ENCODE measurements around the gene F2RL1. TPM values are rescaled to one million over a fixed set of nuclear protein-coding genes. Genes with fewer than 3 reads are reported as not detected.
"Not testable (repeated sequence)": the region's sequence is repeated elsewhere in the genome, so short reads cannot be mapped to it uniquely, and the experiment has no call there.

The F2RL1 gene
- total RNA-seq, 1 donor from 2014 or later: 0.42 TPM

- Mint-ChIP-seq H3K4me1 (ENCODE audit: low read depth, unreplicated experiment) (no peaks in the 10 kb centered on the region), H3K36me3 (ENCODE audit: unreplicated experiment) (peaks cover 6% of the 10 kb centered on the region), H3K9me3 (ENCODE audit: unreplicated experiment) (no peaks in the 10 kb centered on the region), H3K27ac (ENCODE audit: unreplicated experiment) (no peak overlapping the region), H3K4me3 (ENCODE audit: unreplicated experiment) (no peak overlapping the region), H3K27me3 (ENCODE audit: unreplicated experiment) (peaks cover 3% of the 10 kb centered on the region)
- TF ChIP-seq CTCF (IDR thresholded peaks at IDR 0.05; ENCODE audit: partially characterized antibody, unreplicated experiment): no peak
- no peak for DNase-seq
Observed at GRCh38 chr5:76852772-76853171, 33.9 kb downstream of the F2RL1 start.

DNA sequence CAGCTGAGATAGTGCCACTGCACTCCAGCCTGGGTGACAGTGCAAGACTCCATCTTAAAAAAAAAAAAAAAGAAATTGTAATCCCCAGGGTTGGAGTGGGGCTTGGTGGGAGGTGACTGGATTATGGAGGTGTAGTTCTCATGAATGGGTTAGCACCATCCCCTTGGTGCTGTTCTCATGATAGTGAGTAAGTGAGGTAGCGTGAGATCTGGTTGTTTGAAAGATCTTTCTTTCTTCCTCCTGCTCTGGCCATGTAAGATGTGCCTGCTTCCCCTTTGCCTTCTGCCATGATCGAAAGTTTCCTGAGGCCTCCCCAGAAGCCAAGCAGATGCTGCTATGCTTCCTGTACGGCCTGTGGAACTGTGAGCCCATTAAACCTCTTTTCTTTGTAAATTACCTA, 34.9 kb downstream of the F2RL1 start:
- H3K36me3 Mint-ChIP-seq (ENCODE audit: unreplicated experiment); H3K9me3 Mint-ChIP-seq (ENCODE audit: unreplicated experiment); H3K4me1 Mint-ChIP-seq (ENCODE audit: low read depth, unreplicated experiment); DNase-seq; H3K4me3 Mint-ChIP-seq (ENCODE audit: unreplicated experiment); H3K27ac Mint-ChIP-seq (ENCODE audit: unreplicated experiment); H3K27me3 Mint-ChIP-seq (ENCODE audit: unreplicated experiment): not testable (repeated sequence)

- no peak for TF ChIP-seq CTCF (IDR thresholded peaks at IDR 0.05; ENCODE audit: partially characterized antibody, unreplicated experiment)
- Mint-ChIP-seq H3K27ac (ENCODE audit: unreplicated experiment) (no peak overlapping the region), H3K9me3 (ENCODE audit: unreplicated experiment) (no peaks in the 10 kb centered on the region), H3K27me3 (ENCODE audit: unreplicated experiment) (peaks cover 3% of the 10 kb centered on the region), H3K36me3 (ENCODE audit: unreplicated experiment) (peaks cover 6% of the 10 kb centered on the region), H3K4me3 (ENCODE audit: unreplicated experiment) (no peak overlapping the region), H3K4me1 (ENCODE audit: low read depth, unreplicated experiment) (no peaks in the 10 kb centered on the region)
- no peak for DNase-seq
Observed at GRCh38 chr5:76854644-76855043, 35.8 kb downstream of the F2RL1 start.

DNA sequence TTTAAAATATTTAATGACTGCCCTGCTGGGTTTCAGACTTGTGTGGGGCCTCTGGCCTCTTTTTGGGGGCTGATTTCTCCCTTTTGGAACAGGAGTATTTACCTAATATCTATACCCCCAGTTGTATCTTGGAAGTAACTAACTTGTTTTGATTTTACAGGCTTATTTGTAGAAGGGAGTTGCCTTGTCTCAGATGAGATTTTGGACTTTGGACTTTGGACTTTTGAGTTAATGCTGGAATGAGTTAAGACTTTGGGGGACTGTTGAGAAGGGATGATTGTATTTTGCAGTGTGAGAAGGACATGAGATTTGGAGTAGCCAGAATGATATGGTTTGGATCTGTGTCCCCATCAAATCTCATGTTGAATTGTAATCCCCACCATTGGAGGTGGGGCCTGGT, 36.7 kb downstream of the F2RL1 start:
- H3K9me3 Mint-ChIP-seq (ENCODE audit: unreplicated experiment); DNase-seq; H3K36me3 Mint-ChIP-seq (ENCODE audit: unreplicated experiment); H3K27ac Mint-ChIP-seq (ENCODE audit: unreplicated experiment); H3K4me1 Mint-ChIP-seq (ENCODE audit: low read depth, unreplicated experiment); H3K4me3 Mint-ChIP-seq (ENCODE audit: unreplicated experiment); H3K27me3 Mint-ChIP-seq (ENCODE audit: unreplicated experiment): not testable (repeated sequence)

- Mint-ChIP-seq H3K4me1 (ENCODE audit: low read depth, unreplicated experiment) (no peaks in the 10 kb centered on the region), H3K27me3 (ENCODE audit: unreplicated experiment) (peaks cover 3% of the 10 kb centered on the region), H3K9me3 (ENCODE audit: unreplicated experiment) (no peaks in the 10 kb centered on the region), H3K27ac (ENCODE audit: unreplicated experiment) (no peak overlapping the region), H3K4me3 (ENCODE audit: unreplicated experiment) (no peak overlapping the region), H3K36me3 (ENCODE audit: unreplicated experiment) (peaks cover 6% of the 10 kb centered on the region)
- DNase-seq: no peak
- TF ChIP-seq CTCF (IDR thresholded peaks at IDR 0.05; ENCODE audit: partially characterized antibody, unreplicated experiment): no peak
Observed at GRCh38 chr5:76855961-76856360, 37.1 kb downstream of the F2RL1 start.

GRCh38 chr5:76856800-76857199, 38.0 kb downstream of the F2RL1 start:
- not testable (repeated sequence) for H3K4me1 Mint-ChIP-seq (ENCODE audit: low read depth, unreplicated experiment); H3K4me3 Mint-ChIP-seq (ENCODE audit: unreplicated experiment); H3K9me3 Mint-ChIP-seq (ENCODE audit: unreplicated experiment); H3K27me3 Mint-ChIP-seq (ENCODE audit: unreplicated experiment); DNase-seq; H3K27ac Mint-ChIP-seq (ENCODE audit: unreplicated experiment); H3K36me3 Mint-ChIP-seq (ENCODE audit: unreplicated experiment)
